ENCODE measurements around the gene COL6A3. TPM values are rescaled to one million over a fixed set of nuclear protein-coding genes. Genes with fewer than 3 reads are reported as not detected.

Gene COL6A3
- total RNA-seq, 6 experiments from 2014 or later = 4.5 to 21.1 (median 8.8) TPM

DNA sequence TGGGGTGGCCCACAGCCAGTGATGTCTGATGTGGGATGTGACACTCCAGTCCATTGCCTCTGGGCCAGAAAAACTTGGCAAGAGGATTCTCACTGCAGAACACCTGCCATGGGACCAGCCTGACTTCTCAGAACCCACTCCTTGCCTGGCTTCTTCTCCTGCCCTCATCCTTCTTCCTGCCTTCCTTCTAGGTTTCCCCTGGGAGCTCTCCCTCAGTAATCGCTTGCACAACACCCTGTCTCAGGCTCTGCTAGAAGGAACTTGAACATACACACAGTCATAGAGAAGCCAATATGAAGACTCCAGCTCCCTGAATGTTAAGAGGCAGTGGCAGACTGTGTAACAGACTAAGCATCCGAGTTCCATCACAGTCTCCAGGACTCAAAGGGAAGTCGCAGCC, 4.3 kb upstream of the COL6A3 start:
- Histone ChIP-seq H3K4me1 (no peaks in the 10 kb centered on the region), H3K27ac (no peak overlapping the region), H3K9me3 (no peaks in the 10 kb centered on the region), H3K36me3 (no peaks in the 10 kb centered on the region), H3K27me3 (no peaks in the 10 kb centered on the region), H3K4me3 (no peak overlapping the region)
- 70% methylated on average over 2 of the region's 3 CpGs for WGBS (ENCODE audit: insufficient coverage, low coverage, low lambda C conversion rate, missing lambda C conversion rate)
- no peak for TF ChIP-seq POLR2A (IDR thresholded peaks at IDR 0.05)
- TF ChIP-seq, protein P1, sequence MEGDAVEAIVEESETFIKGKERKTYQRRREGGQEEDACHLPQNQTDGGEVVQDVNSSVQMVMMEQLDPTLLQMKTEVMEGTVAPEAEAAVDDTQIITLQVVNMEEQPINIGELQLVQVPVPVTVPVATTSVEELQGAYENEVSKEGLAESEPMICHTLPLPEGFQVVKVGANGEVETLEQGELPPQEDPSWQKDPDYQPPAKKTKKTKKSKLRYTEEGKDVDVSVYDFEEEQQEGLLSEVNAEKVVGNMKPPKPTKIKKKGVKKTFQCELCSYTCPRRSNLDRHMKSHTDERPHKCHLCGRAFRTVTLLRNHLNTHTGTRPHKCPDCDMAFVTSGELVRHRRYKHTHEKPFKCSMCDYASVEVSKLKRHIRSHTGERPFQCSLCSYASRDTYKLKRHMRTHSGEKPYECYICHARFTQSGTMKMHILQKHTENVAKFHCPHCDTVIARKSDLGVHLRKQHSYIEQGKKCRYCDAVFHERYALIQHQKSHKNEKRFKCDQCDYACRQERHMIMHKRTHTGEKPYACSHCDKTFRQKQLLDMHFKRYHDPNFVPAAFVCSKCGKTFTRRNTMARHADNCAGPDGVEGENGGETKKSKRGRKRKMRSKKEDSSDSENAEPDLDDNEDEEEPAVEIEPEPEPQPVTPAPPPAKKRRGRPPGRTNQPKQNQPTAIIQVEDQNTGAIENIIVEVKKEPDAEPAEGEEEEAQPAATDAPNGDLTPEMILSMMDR (IDR thresholded peaks at IDR 0.05) = no peak
- intact Hi-C loops (cut with DNase I) = loop anchor here (10.0 kb wide), 2 partner anchors 253 to 263 kb away; no protein-coding TSS in a partner anchor
- DNase-seq (no peak), ATAC-seq (no peak)

DNA sequence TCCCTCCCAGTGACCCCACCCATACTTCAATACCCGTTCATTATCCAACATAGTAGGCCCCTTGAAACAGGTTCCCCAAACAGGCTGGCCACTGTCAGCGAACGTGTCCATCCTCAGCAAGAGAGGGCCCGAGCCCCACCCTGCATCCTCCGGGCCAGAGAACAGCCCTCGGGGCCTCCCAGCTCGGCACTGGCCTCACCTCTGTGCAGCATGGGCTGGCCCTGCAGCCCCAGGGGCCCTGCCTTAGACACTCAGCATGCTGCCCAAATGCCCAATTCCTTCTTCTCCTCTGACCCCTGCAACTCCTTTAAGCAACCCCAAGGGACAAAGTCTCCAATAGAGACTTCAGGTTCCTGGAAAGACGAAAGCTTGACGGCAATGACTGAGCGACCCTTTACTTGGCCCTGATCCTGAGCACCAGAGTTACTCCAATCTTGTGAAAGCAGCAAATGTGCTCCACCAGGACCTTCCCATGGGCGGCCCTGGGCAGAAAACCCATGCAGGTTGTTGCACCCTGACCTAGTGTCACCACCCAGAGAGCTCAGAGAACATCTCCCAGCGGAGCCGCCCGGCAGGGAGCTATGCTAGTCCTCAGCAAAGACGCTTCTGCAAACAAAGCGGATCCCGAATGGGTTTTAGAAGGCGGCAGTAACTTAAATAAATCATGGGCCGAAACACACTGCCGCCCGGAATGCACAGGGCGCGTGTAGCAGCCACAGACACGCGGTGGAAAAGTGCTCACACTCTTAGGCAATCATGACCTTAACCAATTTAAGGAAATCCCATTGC, 782 bp downstream of the COL6A3 start:
- Histone ChIP-seq H3K4me3 (peak overlapping the region; percentile 12 to 32 (median 27)), H3K36me3 (no peaks in the 10 kb centered on the region), H3K4me1 (no peaks in the 10 kb centered on the region), H3K27ac (peak overlapping the region; percentile 10 to 60 (median 29)), H3K9me3 (no peaks in the 10 kb centered on the region), H3K27me3 (no peaks in the 10 kb centered on the region)
- 67% methylated on average over 17 of the region's 25 CpGs for WGBS (ENCODE audit: insufficient coverage, low coverage, low lambda C conversion rate, missing lambda C conversion rate)
- DNase-seq (no peak), ATAC-seq (peak in 1 of 4 donors; percentile 26)
- intact Hi-C loops (cut with DNase I) = loop anchor here (10.0 kb wide), 2 partner anchors 248 to 258 kb away; no protein-coding TSS in a partner anchor
- TF ChIP-seq POLR2A (IDR thresholded peaks at IDR 0.05) = no peak
- TF ChIP-seq, protein P1 (IDR thresholded peaks at IDR 0.05) = no peak

DNA sequence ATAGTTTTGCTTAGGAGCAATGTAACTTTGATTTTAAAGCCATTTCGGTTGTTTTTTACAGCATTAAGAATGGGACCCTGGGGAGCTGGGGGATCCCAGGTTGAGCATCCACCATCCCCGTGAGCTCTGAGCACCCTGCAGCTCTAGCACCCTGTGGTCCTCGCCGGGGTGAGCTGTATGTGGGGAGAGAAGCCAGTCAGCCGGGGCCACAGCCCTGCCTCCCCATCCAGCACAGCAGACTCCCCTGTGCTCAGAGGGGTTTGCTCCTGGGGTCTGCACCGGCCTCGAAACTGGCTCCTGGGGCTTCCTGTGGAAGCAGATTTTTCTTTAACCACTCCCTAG, 1.3 kb downstream of the COL6A3 start:
- Histone ChIP-seq H3K36me3 (no peaks in the 10 kb centered on the region), H3K27me3 (no peaks in the 10 kb centered on the region), H3K27ac (peak overlapping the region; percentile 10 to 60 (median 29)), H3K4me3 (peak overlapping the region; percentile 3 to 32 (median 27)), H3K9me3 (no peaks in the 10 kb centered on the region), H3K4me1 (no peaks in the 10 kb centered on the region)
- intact Hi-C loops (cut with DNase I) = loop anchor here (10.0 kb wide), 2 partner anchors 248 to 258 kb away; no protein-coding TSS in a partner anchor
- peak in 1 of 4 donors; percentile 23 for ATAC-seq
- 50% methylated on average over 1 of the region's 7 CpGs for WGBS (ENCODE audit: insufficient coverage, low coverage, low lambda C conversion rate, missing lambda C conversion rate)
- TF ChIP-seq POLR2A (IDR thresholded peaks at IDR 0.05) = no peak
- TF ChIP-seq, protein P1 (IDR thresholded peaks at IDR 0.05) = no peak
- DNase-seq = no peak

DNA sequence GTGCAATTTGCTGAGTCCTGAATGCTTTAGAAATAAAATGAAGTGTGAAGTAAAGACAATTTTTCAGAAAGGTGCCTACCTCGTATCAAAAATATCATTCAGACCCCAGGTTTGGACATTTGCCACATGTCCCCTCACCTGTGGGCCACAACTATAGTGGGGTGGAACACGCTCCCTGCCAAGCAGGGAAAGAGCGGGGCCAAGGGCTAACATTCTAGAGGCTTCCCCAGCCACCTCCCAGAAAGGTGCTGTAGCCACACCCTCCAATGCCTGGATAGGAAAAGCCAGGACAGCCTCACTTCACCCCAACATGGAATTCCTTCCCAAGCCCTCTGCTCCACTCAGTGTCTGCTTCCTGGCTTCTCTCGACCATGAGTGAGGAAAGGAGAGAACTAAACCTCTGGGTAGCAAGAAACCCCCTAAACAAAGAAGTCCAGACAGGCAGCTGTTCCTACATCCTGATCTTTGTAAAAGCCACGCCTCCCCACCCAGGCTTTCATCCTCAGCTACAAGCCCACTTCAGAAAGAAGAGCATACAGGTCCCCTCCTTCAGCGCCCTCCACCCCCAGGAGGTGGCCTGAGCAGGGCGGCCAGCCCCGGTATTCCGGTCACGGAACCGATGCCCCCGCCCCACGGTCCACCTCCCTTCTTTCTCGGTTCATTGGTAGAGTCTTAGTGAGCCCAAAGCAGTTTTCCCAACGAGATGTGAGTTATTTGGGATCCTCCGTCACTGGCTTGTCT, 2.1 kb downstream of the COL6A3 start:
- peak overlapping the region; percentile 2 to 40 (median 29) for H3K27ac ChIP-seq
- WGBS (ENCODE audit: insufficient coverage, low coverage, low lambda C conversion rate, missing lambda C conversion rate) = 57% methylated on average over 4 of the region's 16 CpGs
- intact Hi-C loops (cut with DNase I) = loop anchor here (10.0 kb wide), 2 partner anchors 247 to 257 kb away; no protein-coding TSS in a partner anchor
- peak overlapping the region in 2 of 3 donors; percentile 27 to 32 for H3K4me3 ChIP-seq
- no peak for ATAC-seq
- H3K27me3 ChIP-seq = no peaks in the 10 kb centered on the region
- no peak for TF ChIP-seq POLR2A (IDR thresholded peaks at IDR 0.05)
- TF ChIP-seq, protein P1 (IDR thresholded peaks at IDR 0.05) = no peak
- DNase-seq = no peak
- H3K4me1 ChIP-seq = no peaks in the 10 kb centered on the region
- no peaks in the 10 kb centered on the region for H3K36me3 ChIP-seq
- H3K9me3 ChIP-seq = no peaks in the 10 kb centered on the region

All from right lobe of liver (tissue), 6 donors.